ENCODE results near the gene DMBX1.

GRCh38 chr1:46469881-46470280 lies 19.8 kb upstream of the DMBX1 start:
- TF ChIP-seq CTCF (IDR thresholded peaks at IDR 0.05) (no peak), EP300 (IDR thresholded peaks at IDR 0.05) (no peak)

All from stomach (tissue), 4 donors.